NCI-H128 (cell line): ENCODE results near the gene ITPRID1.

Source experiments
- DNase-seq: peaks from one replicate; lab custom pipeline; 2025; ENCODE audit not compliant: unreplicated experiment; lab: John Stamatoyannopoulos, UW

Gene ITPRID1

GRCh38 chr7:31633467-31633866 lies 119.6 kb downstream of the ITPRID1 start:
- no peak for DNase-seq

- DNase-seq, result peak; percentile 27
Measured at GRCh38 chr7:31633894-31634494, 120.1 kb downstream of the ITPRID1 start.

DNA sequence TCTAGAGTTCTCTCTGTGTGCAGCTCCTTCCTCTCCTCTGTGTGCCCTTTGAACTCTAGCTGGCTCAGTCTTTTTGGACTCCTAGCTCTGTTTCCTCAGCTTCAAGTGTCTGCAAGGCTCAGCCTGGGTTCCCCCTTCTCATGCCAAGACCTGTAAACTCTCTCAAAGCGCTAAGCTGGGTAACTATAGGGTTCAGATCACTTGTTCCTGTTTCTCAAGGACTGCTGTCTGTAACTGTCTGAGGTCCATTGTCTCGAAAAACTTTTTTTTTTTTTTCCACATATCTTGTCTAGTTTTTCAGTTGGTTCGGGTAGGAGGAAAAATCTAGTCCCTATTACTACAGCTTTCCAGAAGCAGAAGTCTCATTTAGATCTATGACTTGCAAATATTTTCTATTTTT lies 126.5 kb downstream of the ITPRID1 start:
- DNase-seq, result no peak

DNA sequence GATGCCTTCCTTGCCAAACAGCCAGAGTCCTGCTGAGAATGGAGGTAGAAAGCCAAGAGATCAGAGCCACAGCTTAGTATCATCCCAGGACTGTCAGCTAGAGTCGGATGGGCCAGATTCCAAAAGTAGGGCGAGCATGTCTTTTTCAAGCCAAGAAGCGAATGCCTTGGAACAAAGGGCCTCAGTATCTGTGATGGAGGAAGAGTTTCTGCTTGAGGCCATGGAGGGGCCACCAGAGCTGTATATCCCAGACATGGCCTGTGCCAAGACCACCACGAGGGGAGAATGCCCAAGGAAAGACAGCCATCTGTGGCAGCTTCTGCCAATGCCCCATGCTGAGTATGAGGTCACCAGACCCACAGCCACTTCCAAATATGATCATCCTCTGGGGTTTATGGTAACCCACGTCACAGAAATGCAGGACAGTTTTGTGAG lies 128.8 kb downstream of the ITPRID1 start:
- DNase-seq, result no peak

- DNase-seq, result no peak
Measured at GRCh38 chr7:31646942-31647341, 133.1 kb downstream of the ITPRID1 start.

DNA sequence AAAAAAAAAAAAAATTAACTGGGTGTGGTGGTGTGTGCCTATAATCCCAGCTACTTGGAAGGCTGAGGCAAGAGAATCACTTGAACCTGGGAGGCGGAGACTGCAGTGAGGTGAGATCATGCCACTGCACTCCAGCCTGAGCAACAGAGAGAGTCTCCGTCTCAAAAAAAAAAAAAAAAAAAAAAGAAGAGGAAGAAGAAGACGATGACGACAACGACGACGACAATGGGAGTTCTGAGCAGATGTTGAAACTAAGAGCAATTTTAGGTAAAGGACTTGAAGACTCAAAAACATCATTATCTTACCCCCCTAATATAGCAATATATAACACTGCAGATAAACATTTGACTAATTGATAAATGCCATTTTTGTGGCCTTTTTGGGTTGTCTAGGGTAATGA lies 133.6 kb downstream of the ITPRID1 start:
- no peak for DNase-seq

- no peak for DNase-seq
Measured at GRCh38 chr7:31648288-31648687, 134.4 kb downstream of the ITPRID1 start.

DNA sequence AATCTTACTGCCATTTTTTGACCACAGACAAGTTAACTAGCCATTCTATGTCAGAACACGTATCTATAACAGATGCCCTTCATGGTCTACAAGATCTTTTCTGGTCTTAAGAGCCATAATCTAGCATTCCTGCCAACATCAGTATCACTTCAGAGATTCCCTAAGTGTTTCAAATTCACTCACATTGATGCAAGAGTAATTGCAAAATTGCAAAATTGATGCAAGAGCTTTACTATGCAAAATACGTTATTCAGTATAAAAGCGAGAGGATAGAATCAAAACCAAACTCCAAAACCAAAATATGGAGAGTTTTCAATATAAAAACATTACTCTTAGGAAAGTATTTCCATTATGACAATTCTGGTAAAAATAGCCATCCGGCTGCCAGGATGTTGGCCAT lies 135.0 kb downstream of the ITPRID1 start:
- no peak for DNase-seq

- no peak for DNase-seq
Measured at GRCh38 chr7:31651234-31652062, 137.6 kb downstream of the ITPRID1 start.

GRCh38 chr7:31652063-31652326 lies 138.1 kb downstream of the ITPRID1 start:
- DNase-seq, result no peak

DNA sequence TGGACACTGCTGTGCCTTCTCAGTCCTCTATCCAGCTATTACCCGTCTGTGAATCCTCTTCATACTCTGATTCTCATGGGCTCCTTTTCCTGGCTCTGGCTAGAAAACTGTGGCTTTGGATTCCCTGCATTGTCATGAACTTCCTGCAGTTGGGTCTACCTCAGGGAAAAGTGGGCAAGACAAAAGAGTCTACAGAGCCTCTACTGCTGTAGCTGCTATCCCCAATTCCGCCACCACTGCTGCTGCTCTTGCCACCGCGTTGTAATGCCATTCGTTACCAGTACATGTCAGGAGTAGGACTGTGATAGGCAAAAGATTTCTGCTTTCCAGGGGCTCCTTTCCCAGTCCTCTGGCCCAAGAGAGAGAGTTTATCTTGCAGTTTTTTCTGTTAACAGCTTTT lies 149.2 kb downstream of the ITPRID1 start:
- DNase-seq, result no peak

- DNase-seq, result no peak
Measured at GRCh38 chr7:31664890-31665289, 151.0 kb downstream of the ITPRID1 start.

GRCh38 chr7:31665546-31665945 lies 151.7 kb downstream of the ITPRID1 start:
- no peak for DNase-seq

DNA sequence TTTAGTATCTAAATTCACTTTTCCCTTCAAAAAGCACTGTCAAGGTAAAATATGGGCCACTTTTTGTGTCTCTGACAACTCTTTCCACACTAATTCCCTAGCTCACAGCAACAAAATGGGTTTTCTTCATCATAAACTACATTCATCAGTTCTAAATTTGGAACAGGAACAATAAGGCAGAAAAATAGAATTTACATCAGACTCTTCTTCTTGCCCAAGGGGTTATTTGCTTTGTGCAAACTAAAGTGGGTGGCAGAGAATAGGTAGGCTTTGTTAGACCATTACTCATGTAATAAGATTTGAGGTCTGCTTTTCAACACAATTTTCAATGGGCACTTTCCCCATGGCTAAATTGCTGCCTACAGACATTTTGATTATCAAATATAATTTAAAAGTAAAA lies 155.6 kb downstream of the ITPRID1 start:
- no peak for DNase-seq

DNA sequence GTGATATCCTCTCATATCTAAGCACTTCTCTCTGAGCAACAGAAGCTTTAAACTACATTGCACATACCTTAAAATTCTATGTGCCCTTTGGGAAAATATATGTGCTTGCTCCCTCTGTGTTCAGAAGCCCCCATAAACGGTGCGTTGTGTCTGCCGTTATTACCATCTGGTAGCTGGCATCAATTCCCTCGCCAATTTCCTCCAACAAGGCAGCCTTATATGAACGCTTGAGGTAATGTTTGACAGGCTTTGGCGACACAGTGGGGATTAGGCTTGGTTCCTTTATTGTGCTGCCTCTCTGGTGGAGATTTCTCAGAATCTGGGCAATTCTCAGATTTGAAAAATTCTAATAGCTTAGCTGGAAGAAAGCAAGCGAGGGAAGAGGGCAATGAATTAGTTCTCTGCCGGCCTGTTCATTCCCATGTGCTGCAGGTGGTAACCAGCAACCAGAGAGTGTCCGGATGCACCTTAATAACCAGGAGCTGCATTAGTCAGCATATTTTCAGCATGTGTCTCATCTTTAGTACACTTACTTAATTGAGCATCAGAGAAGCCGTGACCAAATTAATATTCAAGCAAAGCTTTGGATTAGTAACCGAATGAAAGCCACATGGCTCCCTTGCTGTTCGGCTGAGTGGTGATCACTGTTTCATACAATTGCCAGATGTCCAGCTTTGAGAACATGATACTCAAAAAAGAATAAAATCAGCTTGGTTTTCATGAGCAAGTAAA lies 165.8 kb downstream of the ITPRID1 start:
- DNase-seq, result no peak

DNA sequence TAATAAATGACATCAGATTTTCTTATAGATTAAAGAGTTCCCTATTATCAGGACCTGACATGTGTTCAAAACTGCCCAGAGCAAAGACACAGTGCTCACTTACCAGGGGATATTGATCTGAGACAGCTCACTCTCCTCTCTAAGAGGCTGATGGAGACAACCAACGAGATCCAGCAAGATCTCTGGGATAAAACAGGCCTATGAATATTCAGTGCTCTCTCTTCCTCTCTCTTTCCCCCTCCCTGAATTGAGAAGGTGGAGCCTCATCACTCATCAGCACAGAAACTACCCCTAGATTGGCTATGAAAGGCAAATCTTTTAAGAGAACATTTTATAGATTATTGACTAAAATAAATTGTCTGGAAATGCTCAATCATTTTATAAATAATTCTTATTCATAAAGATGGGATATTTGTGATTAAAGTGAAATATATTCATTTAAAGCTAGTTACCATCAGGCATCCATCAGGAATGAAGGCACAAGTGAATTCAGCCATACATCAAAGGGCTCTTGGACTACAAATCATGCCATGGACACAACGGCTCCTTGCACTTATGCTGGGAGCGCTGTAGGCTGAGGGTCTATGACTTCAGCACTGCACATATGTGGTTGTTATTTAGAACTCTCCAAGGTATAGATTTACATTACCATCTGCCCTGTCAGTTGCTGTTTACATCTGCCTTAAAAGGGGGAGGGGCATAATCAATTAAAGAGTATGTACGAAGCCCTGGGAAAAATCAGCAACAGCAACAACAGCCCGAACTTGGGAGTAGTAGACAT lies 169.7 kb downstream of the ITPRID1 start:
- no peak for DNase-seq

GRCh38 chr7:31687024-31687748 lies 173.3 kb downstream of the ITPRID1 start, which contains the start of gene PPP1R17:
Gene PPP1R17, plus strand, starts transcription at chr7:31687215. Its CDS starts 5,227 bp downstream, at chr7:31692442.
- no peak for DNase-seq

DNA sequence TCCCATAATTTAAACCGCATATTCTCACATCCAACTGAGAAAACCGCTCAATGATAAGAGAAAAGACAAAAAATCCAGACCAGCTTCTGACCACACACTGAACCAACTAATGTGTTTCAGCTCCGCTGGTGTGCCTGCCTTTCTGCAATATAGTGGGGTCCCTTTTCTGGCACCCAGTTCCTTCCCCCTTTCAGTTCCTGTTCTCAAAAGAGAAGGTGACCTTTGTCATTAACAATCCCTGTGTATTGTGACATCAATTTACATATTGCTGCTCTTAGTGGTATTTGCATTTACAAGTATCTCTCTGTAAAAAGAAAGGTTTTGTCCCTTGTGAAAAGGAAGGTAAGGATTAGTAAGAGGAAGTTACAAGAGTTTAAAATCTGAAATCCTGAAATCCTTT lies 174.5 kb downstream of the ITPRID1 start:
- no peak for DNase-seq

DNA sequence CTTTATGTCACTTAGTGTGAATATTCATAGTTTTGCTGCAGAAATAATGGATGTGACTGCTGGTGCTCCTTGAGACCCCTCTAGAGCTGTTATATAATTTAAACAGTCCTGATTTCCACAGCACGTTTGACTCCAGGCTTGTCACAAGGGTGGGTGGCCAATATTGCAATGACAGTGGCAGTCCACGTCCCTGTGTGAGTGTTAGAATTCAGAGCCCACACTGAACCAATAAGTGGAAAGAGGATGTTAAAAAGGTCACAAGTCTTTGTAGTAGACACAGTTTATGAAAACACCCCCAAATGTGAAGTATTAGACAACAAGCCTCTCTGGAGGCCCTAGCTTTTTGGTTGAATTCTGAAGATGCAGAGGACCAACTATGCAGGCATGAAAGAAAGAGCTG lies 175.1 kb downstream of the ITPRID1 start:
- DNase-seq, result no peak

- no peak for DNase-seq
Measured at GRCh38 chr7:31690935-31691334, 177.0 kb downstream of the ITPRID1 start.

DNA sequence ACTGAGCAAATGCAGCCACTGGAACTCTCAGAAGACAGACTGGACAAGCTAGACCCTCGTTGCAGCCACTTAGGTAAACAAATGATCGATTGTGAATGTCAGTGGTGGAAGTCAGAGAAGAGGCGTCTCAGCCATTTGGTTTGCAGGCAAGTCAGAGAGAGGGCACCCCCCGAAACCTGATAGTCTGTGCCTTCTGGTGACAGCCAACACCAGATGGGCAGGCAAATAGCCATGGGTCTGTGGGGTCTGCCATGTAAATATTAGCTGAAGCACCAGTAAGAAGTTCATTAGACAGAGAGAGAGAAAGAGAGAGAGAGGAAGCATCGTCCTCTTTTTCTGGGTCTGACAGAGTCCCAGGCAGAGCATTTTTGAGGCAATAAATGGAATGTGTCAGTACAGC lies 178.6 kb downstream of the ITPRID1 start:
- DNase-seq, result no peak
